Measurements from ENCODE around the gene RNF220. TPM values are rescaled to one million over a fixed set of nuclear protein-coding genes. Genes with fewer than 3 reads are reported as not detected.

Gene RNF220
- total RNA-seq, 6 experiments from 2014 or later: 42.1 to 54.7 (median 51.9) TPM

GRCh38 chr1:44688760-44689446 is 283.8 kb downstream of the RNF220 start:
- TF ChIP-seq, protein P1, sequence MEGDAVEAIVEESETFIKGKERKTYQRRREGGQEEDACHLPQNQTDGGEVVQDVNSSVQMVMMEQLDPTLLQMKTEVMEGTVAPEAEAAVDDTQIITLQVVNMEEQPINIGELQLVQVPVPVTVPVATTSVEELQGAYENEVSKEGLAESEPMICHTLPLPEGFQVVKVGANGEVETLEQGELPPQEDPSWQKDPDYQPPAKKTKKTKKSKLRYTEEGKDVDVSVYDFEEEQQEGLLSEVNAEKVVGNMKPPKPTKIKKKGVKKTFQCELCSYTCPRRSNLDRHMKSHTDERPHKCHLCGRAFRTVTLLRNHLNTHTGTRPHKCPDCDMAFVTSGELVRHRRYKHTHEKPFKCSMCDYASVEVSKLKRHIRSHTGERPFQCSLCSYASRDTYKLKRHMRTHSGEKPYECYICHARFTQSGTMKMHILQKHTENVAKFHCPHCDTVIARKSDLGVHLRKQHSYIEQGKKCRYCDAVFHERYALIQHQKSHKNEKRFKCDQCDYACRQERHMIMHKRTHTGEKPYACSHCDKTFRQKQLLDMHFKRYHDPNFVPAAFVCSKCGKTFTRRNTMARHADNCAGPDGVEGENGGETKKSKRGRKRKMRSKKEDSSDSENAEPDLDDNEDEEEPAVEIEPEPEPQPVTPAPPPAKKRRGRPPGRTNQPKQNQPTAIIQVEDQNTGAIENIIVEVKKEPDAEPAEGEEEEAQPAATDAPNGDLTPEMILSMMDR (IDR thresholded peaks at IDR 0.05): no peak
- Mint-ChIP-seq H3K9me3 (no peaks in the 10 kb centered on the region), H3K27me3 (ENCODE audit: insufficient read depth) (peaks cover 6% of the 10 kb centered on the region), H3K36me3 (ENCODE audit: low read depth) (no peaks in the 10 kb centered on the region), H3K4me3 (no peak overlapping the region), H3K4me1 (ENCODE audit: low read depth) (no peaks in the 10 kb centered on the region; the same call in 1 of the 2 replicates), H3K27ac (no peak overlapping the region)
- no peak for DNase-seq

DNA sequence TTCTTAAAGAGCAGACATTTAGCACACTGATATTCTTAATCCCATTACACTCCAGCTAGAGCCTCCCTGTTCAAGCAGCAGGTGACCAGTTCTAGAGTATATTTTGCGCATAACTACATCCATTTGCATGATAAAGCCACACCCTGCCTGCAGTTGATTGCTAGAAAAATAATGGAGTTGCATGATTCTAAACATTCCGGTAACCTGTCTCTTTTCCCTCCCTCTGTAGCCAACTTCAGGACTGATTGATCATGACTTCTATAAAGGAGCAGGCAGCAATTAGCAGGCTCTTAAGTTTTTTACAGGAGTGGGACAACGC is 284.4 kb downstream of the RNF220 start:
- Mint-ChIP-seq H3K27me3 (ENCODE audit: insufficient read depth) (peaks cover 6% of the 10 kb centered on the region), H3K36me3 (ENCODE audit: low read depth) (no peaks in the 10 kb centered on the region), H3K4me3 (no peak overlapping the region), H3K9me3 (no peaks in the 10 kb centered on the region), H3K27ac (no peak overlapping the region), H3K4me1 (ENCODE audit: low read depth) (no peaks in the 10 kb centered on the region; the same call in 1 of the 2 replicates)
- TF ChIP-seq, protein P1 (IDR thresholded peaks at IDR 0.05): no peak
- no peak for DNase-seq

GRCh38 chr1:44693159-44693558 is 288.1 kb downstream of the RNF220 start:
- H3K4me1 Mint-ChIP-seq (ENCODE audit: low read depth): no peaks in the 10 kb centered on the region
- TF ChIP-seq, protein P1 (IDR thresholded peaks at IDR 0.05): no peak
- H3K4me3 Mint-ChIP-seq: no peak overlapping the region
- no peak for DNase-seq
- peaks cover 18% of the 10 kb centered on the region for H3K27me3 Mint-ChIP-seq (ENCODE audit: insufficient read depth)
- no peaks in the 10 kb centered on the region for H3K36me3 Mint-ChIP-seq (ENCODE audit: low read depth)
- no peaks in the 10 kb centered on the region for H3K9me3 Mint-ChIP-seq
- H3K27ac Mint-ChIP-seq: no peak overlapping the region

GRCh38 chr1:44693900-44694299 is 288.8 kb downstream of the RNF220 start:
- Mint-ChIP-seq H3K4me1 (ENCODE audit: low read depth) (no peaks in the 10 kb centered on the region), H3K9me3 (no peaks in the 10 kb centered on the region), H3K27ac (no peak overlapping the region), H3K36me3 (ENCODE audit: low read depth) (no peaks in the 10 kb centered on the region), H3K27me3 (ENCODE audit: insufficient read depth) (peaks cover 18% of the 10 kb centered on the region), H3K4me3 (no peak overlapping the region)
- no peak for DNase-seq
- TF ChIP-seq, protein P1 (IDR thresholded peaks at IDR 0.05): no peak

DNA sequence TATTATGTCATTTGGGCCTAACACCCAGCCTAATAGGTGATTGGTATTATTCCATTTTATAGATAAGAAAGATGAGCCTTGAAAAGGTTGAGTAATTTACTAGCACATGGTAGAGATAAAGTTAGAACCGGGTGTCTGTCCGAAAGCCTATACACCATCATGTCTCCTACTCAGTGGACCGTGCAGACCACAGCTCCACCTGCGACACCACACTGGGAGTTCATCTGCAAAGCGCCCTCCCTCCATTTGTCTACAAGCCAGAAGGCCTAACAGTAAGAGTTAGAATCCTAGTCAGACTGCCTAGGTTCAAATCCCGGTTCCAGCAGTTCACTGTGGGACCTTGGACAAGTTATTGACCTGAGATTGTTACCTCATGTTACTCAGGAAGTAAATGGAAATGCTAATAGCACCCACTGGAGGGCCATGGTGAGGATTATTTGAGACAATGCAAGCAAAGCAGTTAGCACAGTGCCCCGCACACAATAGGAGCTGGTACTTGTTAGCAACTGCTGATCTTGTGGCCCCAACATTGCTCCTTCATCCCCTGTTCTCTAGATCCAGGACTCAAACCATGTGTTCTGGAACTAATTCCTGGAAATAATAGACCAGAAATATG is 289.9 kb downstream of the RNF220 start:
- Mint-ChIP-seq H3K27me3 (ENCODE audit: insufficient read depth) (peaks cover 14% of the 10 kb centered on the region), H3K27ac (no peak overlapping the region), H3K36me3 (ENCODE audit: low read depth) (no peaks in the 10 kb centered on the region), H3K4me3 (no peak overlapping the region), H3K4me1 (ENCODE audit: low read depth) (no peaks in the 10 kb centered on the region), H3K9me3 (no peaks in the 10 kb centered on the region)
- TF ChIP-seq, protein P1 (IDR thresholded peaks at IDR 0.05): no peak
- DNase-seq: no peak
